ENCODE data around the gene MTMR11.
"Not testable (repeated sequence)": the region's sequence is repeated elsewhere in the genome, so short reads cannot be mapped to it uniquely, and the experiment has no call there.

MTMR11 gene

GRCh38 chr1:149936170-149936991, at the start of gene MTMR11:
TSS of gene MTMR11 (minus strand) at chr1:149936879. CDS start at chr1:149936647, 232 bp downstream.
- no peak for DNase-seq (ENCODE audit: low read depth)

- no peak for DNase-seq (ENCODE audit: low read depth)
Observed at GRCh38 chr1:149979972-149980540, 43.4 kb upstream of the MTMR11 start.

GRCh38 chr1:149979245-149979971, 42.7 kb upstream of the MTMR11 start:
- DNase-seq (ENCODE audit: low read depth): no peak

- DNase-seq (ENCODE audit: low read depth): no peak
Observed at GRCh38 chr1:149978547-149979023, 41.9 kb upstream of the MTMR11 start.

- no peak for DNase-seq (ENCODE audit: low read depth)
Observed at GRCh38 chr1:149977345-149977744, 40.7 kb upstream of the MTMR11 start.

GRCh38 chr1:149972547-149972946, 35.9 kb upstream of the MTMR11 start:
- no peak for DNase-seq (ENCODE audit: low read depth)

GRCh38 chr1:149967646-149968045, 31.0 kb upstream of the MTMR11 start:
- DNase-seq (ENCODE audit: low read depth): no peak

GRCh38 chr1:149967041-149967440, 30.4 kb upstream of the MTMR11 start:
- no peak for DNase-seq (ENCODE audit: low read depth)

- no peak for DNase-seq (ENCODE audit: low read depth)
Observed at GRCh38 chr1:149966405-149966804, 29.7 kb upstream of the MTMR11 start.

GRCh38 chr1:149965440-149965839, 28.8 kb upstream of the MTMR11 start:
- no peak for DNase-seq (ENCODE audit: low read depth)

- DNase-seq (ENCODE audit: low read depth): no peak
Observed at GRCh38 chr1:149963358-149963757, 26.7 kb upstream of the MTMR11 start.

- no peak for DNase-seq (ENCODE audit: low read depth)
Observed at GRCh38 chr1:149962736-149963135, 26.1 kb upstream of the MTMR11 start.

- DNase-seq (ENCODE audit: low read depth): no peak
Observed at GRCh38 chr1:149962039-149962647, 25.5 kb upstream of the MTMR11 start.

- DNase-seq (ENCODE audit: low read depth): not testable (repeated sequence)
Observed at GRCh38 chr1:149957548-149957947, 20.9 kb upstream of the MTMR11 start.

- no peak for DNase-seq (ENCODE audit: low read depth)
Observed at GRCh38 chr1:149949911-149950310, 13.2 kb upstream of the MTMR11 start.

- no peak for DNase-seq (ENCODE audit: low read depth)
Observed at GRCh38 chr1:149945206-149945605, 8.5 kb upstream of the MTMR11 start.

- DNase-seq (ENCODE audit: low read depth): no peak
Observed at GRCh38 chr1:149942885-149943284, 6.2 kb upstream of the MTMR11 start.

- DNase-seq (ENCODE audit: low read depth): no peak
Observed at GRCh38 chr1:149942207-149942606, 5.5 kb upstream of the MTMR11 start.

- DNase-seq (ENCODE audit: low read depth): no peak
Observed at GRCh38 chr1:149940427-149940826, 3.7 kb upstream of the MTMR11 start.

- DNase-seq (ENCODE audit: low read depth): not testable (repeated sequence)
Observed at GRCh38 chr1:149938668-149939003, 2.0 kb upstream of the MTMR11 start.

GRCh38 chr1:149937759-149938158, 1.1 kb upstream of the MTMR11 start:
- DNase-seq (ENCODE audit: low read depth): no peak

GRCh38 chr1:149936992-149937705, 470 bp upstream of the MTMR11 start:
- no peak for DNase-seq (ENCODE audit: low read depth)

Measured in stimulated activated CD8-positive, alpha-beta memory T cell treated with anti-CD3 and anti-CD28 coated beads, Interleukin-15, amount 100 ng/mL, for 24 hours (primary cell).